Natural killer cell (primary cell): ENCODE data around the gene APCDD1L. TPM values are rescaled to one million over a fixed set of nuclear protein-coding genes. Genes with fewer than 3 reads are reported as not detected.

Source experiments
- ATAC-seq, 3 donors: fragments of 150-1000 bp in 2 of 3; fragments of 200-7000 bp in 1 of 3; cut with Tn5 transposase; 1 replicate in 1 of 3; 2 replicates in 2 of 3; pipeline ENCODE4 v1.10.0; 2021; ENCODE audit warnings: mild to moderate bottlenecking in 2 of 3, moderate library complexity in 2 of 3
- DNase-seq, 2 donors: peaks; one replicate each; pipeline versions ENCODE4 v3.0.0 to v3.0.0-alpha.2; 2013 to 2021; ENCODE audit warnings: mixed read lengths in 1 of 2
- H3K27ac ChIP-seq: one replicate; pipeline ENCODE4 v1.5.1; 2013; ENCODE audit warnings: mild to moderate bottlenecking, low read length
- H3K27me3 ChIP-seq: one replicate; pipeline ENCODE4 v1.6.1; 2013; ENCODE audit warnings: low read length; ENCODE audit not compliant: control insufficient read depth, insufficient read depth
- H3K36me3 ChIP-seq: one replicate; pipeline ENCODE4 v1.6.1; 2013; ENCODE audit warnings: low read length; ENCODE audit not compliant: control insufficient read depth, insufficient read depth
- H3K4me1 ChIP-seq: one replicate; pipeline ENCODE4 v1.6.1; 2013; ENCODE audit warnings: low read length; ENCODE audit not compliant: control insufficient read depth, insufficient read depth
- H3K4me3 ChIP-seq: one replicate; pipeline ENCODE4 v1.5.1; 2013; ENCODE audit warnings: low read length
- H3K9me3 ChIP-seq: one replicate; pipeline ENCODE4 v1.6.1; 2013; ENCODE audit warnings: low read length; ENCODE audit not compliant: control insufficient read depth, insufficient read depth
- H3K27ac Mint-ChIP-seq, 2 donors: one replicate each; pipeline ENCODE4 v1.8.0; 2022; ENCODE audit warnings: mild to moderate bottlenecking in 2 of 2, mixed read lengths in 2 of 2, moderate library complexity in 1 of 2
- H3K27me3 Mint-ChIP-seq, 2 donors: one replicate each; pipeline ENCODE4 v1.8.0; 2022; ENCODE audit warnings: low read depth in 2 of 2, mixed read lengths in 2 of 2
- H3K36me3 Mint-ChIP-seq: one replicate; pipeline ENCODE4 v1.8.0; 2022; ENCODE audit warnings: mixed read lengths
- H3K4me1 Mint-ChIP-seq, 2 donors: one replicate each; pipeline ENCODE4 v1.8.0; 2022; ENCODE audit warnings: mixed read lengths in 2 of 2
- H3K4me3 Mint-ChIP-seq: one replicate; pipeline ENCODE4 v1.8.0; 2022; ENCODE audit warnings: mild to moderate bottlenecking, moderate library complexity, mixed read lengths
- H3K9me3 Mint-ChIP-seq, 2 donors: one replicate each; pipeline ENCODE4 v1.8.0; 2022; ENCODE audit warnings: mixed read lengths in 2 of 2
- CTCF ChIP-seq: fragments of 200-600 bp; IDR thresholded peaks from one replicate; pipeline ENCODE4 v1.8.0; 2022; ENCODE audit warnings: antibody characterized with exemption
- whole genome bisulfite sequencing: methylation state at CpG from one replicate; pipeline ENCODE4 v1.1.7; 2013; ENCODE audit warnings: missing lambda C conversion rate; ENCODE audit not compliant: insufficient coverage; 5-methylcytosine and 5-hydroxymethylcytosine counted together
- intact Hi-C: fragments of 100-400 bp; cut with micrococcal nuclease; formaldehyde crosslinking; loops from one replicate; pipeline ENCODE4 v1.14.2; 2022
- total RNA-seq, 4 donors: library from RNA; stranded (reverse); fragments of 120-200 nt in 1 of 4; gene quantifications; one replicate each; pipeline versions ENCODE4 v1.2.3 to v1.2.4, GENCODE V29; 2013 to 2022

APCDD1L gene
- total RNA-seq, 3 donors from 2014 or later (not counting 1 experiment from before 2014, with no cell fraction given), result not detected

GRCh38 chr20:58480551-58481336 is 34.5 kb downstream of the APCDD1L start:
- Histone ChIP-seq H3K4me1 (no peaks in the 10 kb centered on the region), H3K27me3 (no peaks in the 10 kb centered on the region), H3K36me3 (no peaks in the 10 kb centered on the region), H3K27ac (no peak overlapping the region), H3K4me3 (no peak overlapping the region), H3K9me3 (peaks cover 11% of the 10 kb centered on the region)
- peaks cover 4 to 14% of the 10 kb centered on the region in 2 donors for H3K27me3 Mint-ChIP-seq
- no peak overlapping the region for H3K27ac Mint-ChIP-seq
- DNase-seq, result no peak
- intact Hi-C loops, result no loop called here
- H3K4me1 Mint-ChIP-seq, result no peaks in the 10 kb centered on the region
- H3K36me3 Mint-ChIP-seq, result peaks cover 4% of the 10 kb centered on the region
- peaks cover 0 to 2% of the 10 kb centered on the region in 2 donors for H3K9me3 Mint-ChIP-seq
- no peak overlapping the region for H3K4me3 Mint-ChIP-seq
- 85% methylated on average over 16 of the region's 16 CpGs for WGBS
- no peak for TF ChIP-seq CTCF
- ATAC-seq, result no peak

- no peak for DNase-seq
- no peak for ATAC-seq
- Mint-ChIP-seq H3K36me3 (no peaks in the 10 kb centered on the region), H3K27me3 (peaks cover 4 to 14% of the 10 kb centered on the region in 2 donors), H3K9me3 (peaks cover 0 to 2% of the 10 kb centered on the region in 2 donors), H3K27ac (no peak overlapping the region), H3K4me3 (no peak overlapping the region), H3K4me1 (no peaks in the 10 kb centered on the region)
- Histone ChIP-seq H3K9me3 (peaks cover 7% of the 10 kb centered on the region), H3K27ac (no peak overlapping the region), H3K4me1 (no peaks in the 10 kb centered on the region), H3K36me3 (no peaks in the 10 kb centered on the region), H3K4me3 (no peak overlapping the region), H3K27me3 (no peaks in the 10 kb centered on the region)
- intact Hi-C loops, result no loop called here
- 88% methylated on average over 9 of the region's 9 CpGs for WGBS
- no peak for TF ChIP-seq CTCF
Observed at GRCh38 chr20:58479726-58480440, 35.3 kb downstream of the APCDD1L start.

- Mint-ChIP-seq H3K27me3 (peaks cover 4 to 7% of the 10 kb centered on the region in 2 donors), H3K4me3 (no peak overlapping the region), H3K27ac (no peak overlapping the region), H3K4me1 (no peaks in the 10 kb centered on the region), H3K9me3 (peaks cover 0 to 2% of the 10 kb centered on the region in 2 donors), H3K36me3 (no peaks in the 10 kb centered on the region)
- intact Hi-C loops, result no loop called here
- H3K27me3 ChIP-seq, result no peaks in the 10 kb centered on the region
- ATAC-seq, result no peak
- H3K9me3 ChIP-seq, result peaks cover 7% of the 10 kb centered on the region
- 82% methylated on average over 3 of the region's 3 CpGs for WGBS
- no peaks in the 10 kb centered on the region for H3K36me3 ChIP-seq
- no peak overlapping the region for H3K4me3 ChIP-seq
- no peak for DNase-seq
- TF ChIP-seq CTCF, result no peak
- H3K27ac ChIP-seq, result no peak overlapping the region
- no peaks in the 10 kb centered on the region for H3K4me1 ChIP-seq
Observed at GRCh38 chr20:58478141-58478805, 36.9 kb downstream of the APCDD1L start.
